CD4-positive, alpha-beta T cell treated with Interleukin-15 for 1 hour (primary cell): ENCODE data around the gene LGALS16.
"Not testable (repeated sequence)": the region's sequence is repeated elsewhere in the genome, so short reads cannot be mapped to it uniquely, and the experiment has no call there.

Experiments
- DNase-seq: peaks from one replicate; pipeline ENCODE4 v3.0.0-alpha.2; 2020

Gene LGALS16

DNA sequence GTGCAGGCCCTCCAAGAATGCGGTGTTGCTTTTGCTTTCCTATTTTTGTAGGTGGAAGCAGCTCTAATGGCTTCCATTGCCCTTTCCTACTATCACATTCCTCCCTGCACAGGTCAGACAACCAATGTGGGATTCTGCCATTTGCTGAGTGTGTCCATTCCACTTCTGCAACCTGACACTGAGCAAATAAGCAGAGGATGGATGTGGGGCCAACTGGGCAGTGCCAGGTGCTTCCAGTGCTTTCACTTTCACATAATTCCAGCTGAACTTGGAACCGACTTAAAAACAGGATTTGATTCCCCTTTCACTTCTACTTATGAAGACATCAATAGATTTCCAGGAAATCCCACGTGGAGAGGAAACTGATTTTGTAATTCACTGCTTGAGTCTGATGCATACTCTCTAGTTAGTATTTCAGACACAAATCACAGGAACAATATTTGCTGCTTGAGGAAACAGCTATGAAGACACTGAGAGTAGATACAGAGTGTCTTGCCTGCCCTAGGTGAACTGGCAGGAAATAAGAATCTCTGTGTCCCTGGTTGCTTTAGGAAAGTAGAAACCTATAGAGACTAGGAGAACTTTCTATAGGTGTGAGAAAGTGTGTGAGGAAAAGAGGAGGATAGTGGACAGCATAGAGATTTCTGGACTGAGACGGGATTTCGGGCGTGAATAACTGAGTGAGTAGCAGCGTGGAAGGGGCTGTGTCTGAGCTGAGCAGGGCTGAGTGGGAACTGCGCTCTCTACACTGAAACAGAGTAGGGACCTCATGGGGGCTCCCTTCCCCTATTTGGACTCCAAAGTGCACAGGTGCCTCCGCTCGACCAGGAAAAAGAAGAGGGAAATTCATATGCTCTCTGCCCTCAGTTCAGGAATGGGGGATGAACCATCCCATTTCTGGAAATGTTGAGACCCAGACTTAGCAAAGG, 22.5 kb downstream of the LGALS16 start:
- no peak for DNase-seq

DNA sequence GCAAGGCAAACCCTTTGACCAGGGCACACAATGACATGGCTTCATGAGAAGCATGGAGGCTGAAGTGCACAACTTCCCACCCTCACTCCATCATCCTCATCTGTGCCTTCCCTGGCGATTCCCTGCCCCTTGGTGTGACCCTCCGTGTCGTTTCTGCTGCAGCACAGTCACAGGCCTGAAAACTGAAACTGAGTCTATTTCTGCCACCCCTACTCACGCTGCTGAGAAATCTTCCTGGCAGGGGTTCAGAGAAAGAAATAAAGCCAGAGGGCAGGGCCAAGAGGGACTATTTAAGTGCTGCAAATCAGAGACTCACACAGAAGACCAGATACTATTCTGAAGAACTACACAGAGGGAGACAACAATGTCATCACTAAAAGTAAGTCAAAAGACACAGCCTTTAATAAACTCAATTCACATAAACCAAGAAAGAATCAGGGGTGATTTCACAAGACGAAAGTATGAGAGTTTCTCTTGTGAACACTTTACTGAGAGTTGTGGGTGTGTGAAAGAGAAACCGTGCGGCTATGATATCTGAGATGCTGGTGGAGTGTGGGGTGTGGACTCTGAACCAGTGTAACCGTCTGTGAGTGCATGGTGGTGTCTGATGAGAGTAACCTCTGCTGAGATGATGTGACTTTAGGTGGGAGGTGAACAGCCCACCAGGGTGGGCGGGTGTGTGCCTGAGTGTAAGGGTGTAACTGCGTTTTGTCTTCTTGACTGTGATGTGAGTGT, 23.5 kb downstream of the LGALS16 start:
- DNase-seq = no peak

DNA sequence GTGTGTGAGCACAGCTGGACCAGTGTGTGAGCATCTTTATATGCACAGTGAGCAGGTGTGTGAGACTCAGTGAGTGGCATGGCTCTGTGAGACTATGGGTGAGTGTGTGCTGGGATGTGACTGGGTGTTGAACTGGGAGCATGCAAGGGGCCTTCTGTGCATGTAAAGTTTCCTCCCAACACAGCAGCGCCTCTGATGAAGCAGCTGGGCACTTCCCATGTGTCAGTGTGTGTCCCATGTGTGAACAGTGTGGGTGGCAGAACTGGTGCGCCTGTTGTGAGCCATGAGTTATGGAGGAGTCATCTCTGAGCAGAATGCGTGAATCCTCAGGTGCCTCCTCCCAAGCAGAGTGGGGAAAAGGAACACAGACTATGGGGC, 24.1 kb downstream of the LGALS16 start:
- no peak for DNase-seq

DNA sequence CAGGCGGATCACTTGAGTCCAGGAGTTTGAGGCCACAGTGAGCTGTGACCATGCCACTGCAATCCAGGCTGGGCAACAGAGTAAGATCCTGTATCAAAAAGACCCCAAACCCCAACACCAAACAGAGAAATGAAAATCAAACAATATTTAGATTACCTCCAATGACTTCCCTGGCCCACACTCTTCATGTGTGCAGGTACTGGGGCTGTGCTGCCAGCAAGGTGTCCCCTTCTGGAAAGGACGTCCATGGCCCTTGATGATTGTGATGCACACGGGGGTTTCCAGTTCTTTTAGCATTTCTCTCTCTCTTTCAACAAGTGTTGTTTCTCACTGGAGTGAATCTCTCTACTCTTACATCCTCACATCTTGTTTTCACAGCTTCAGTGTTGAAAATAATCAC, 24.9 kb downstream of the LGALS16 start:
- DNase-seq = no peak

DNA sequence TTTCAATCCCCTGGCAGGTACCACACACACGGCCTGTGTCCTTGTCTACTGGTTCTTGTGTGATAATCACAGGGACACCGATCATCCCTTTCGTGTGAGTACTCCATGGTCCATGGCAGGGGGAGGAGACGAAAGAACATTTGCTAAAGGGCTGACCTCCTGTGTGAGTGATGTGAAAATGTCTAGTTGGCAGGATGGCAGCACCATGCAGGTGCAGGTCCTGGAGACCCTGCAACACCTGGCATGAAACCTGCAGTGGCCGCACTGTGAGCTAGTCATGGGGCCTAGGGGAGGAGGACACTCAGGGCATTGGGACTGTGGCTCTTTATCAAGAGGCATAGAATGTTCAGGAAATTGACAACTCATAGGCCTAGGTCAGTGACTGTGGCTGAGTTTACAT, 25.7 kb downstream of the LGALS16 start:
- DNase-seq = no peak

DNA sequence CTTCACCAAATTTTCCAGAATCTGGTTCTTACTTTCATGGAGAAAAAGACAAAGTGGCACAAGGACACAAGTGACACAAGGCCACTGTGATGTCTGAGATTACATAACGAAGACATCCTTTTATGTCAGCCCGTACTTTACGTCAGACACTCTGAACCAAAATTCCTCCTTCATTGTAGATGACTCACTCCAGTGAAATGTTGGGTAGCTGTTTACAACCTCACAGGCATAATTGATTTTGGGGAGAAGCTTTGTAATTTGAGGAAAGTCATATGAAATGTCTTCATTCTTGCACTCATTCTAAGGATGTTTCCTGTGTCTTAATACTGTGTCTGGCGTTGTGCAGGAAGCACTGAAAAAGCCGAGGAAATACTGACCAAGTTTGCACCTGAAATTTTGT, 28.6 kb downstream of the LGALS16 start:
- no peak for DNase-seq

DNA sequence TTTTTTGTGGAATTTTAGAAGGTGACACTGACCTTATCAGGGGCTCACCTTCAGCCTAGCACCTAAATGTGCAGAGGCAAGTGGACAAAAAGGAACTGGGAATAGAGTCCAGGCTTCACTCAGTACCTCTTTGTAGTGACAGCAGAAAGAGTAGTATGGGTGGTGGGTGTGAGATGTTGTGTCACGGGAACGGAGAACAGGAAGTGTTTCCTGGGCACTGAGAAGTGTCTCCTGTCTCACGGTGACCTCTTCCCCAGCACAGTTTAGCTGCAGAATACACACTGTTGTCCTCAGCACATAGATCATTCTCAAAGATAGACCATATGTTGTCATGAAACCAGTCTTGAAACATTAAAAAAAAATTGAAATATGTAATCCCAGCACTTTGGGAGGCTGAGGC, 31.0 kb downstream of the LGALS16 start:
- no peak for DNase-seq

DNA sequence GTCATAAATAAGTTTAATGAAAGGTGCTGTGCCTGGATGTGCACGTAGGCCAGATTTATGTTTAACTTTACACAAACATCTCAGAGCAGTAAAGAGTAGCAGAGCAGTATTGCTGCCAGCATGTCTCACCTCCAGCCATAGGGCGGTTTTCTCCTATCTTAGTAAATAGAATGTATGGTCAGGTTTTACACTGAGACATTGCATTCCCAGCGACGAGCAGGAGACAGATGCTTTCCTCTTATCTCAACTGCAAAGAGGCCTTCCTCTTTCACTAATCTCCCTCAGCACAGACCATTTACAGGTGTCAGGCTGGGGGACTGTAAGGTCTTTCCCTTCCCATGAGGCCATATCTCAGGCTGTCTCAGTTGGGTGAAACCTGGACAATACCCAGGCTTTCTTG, 32.9 kb downstream of the LGALS16 start:
- not testable (repeated sequence) for DNase-seq

DNA sequence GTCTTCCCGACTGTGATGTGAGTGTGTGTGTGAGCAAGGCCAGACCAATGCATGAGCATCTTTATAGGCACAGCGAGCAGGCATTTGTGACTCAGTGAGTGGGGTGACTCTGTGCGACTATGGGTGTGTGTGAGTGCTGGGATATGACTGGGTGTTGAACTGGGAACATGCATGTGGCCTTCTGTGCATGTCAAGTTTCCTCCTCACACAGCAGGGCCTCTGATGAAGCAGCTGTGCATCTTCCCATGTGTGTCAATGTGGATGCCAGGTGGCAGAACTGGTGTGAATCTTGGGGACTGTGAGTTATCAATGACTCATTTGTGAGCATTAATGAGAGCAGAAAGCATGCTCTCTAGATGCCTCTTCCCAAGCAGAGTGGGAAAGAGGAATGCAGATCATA, 36.5 kb downstream of the LGALS16 start:
- DNase-seq = no peak

DNA sequence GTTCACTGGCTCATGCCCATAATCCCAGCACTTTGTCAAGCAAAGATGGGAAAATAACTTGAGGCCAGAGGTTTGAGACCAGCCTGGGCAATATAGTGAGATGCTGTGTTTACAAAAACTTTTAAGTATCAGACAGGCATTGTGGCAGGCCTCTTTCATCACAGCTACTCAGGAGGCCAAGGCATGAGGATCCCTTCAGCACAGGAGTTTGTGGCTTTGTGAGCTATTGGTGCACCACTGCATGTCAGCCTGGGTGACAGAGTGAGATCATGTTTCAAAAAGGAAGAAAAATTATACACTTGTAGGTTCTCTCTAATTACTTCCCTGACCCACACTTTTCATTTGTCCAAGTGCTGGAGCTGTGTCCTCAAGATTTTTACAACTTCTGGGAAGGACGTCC, 37.1 kb downstream of the LGALS16 start:
- no peak for DNase-seq

DNA sequence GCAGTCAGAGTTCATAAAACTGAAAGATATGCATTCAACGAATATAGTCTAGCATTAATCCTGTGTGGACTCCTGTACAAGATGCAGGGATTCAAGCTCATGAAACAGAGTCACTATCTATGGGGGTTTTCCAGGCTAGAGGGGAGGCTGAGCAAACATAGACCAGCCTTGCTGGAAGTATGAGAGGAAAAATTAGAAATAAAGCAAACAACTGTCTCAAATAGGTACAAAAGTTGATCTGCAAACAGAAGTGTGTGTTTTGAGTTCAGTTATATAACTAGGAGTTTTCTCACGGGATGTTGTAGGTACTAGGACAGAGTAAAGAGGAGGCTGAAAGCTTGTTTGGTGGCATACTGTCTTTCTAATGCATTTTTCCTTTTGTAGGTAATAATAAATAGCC, 40.0 kb downstream of the LGALS16 start:
- no peak for DNase-seq

DNA sequence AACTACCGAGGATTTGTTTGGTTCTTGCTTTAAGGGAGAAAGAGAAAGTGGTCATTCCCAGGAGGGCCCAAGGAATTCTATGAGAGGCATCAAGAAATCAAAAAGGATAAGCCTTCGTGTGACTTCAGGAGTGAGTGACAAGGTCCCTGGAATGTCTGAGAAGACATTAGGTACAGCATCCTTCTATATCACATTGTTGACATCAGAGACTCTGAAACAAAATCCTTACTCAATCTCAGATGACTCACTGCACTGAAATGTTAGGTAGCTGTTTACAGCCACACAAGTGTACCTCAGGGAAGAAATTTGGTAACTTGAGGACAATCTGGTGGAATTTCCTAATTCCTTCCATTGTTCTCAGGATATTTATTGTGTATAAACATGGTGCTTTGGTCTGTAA, 40.7 kb downstream of the LGALS16 start:
- DNase-seq = no peak

DNA sequence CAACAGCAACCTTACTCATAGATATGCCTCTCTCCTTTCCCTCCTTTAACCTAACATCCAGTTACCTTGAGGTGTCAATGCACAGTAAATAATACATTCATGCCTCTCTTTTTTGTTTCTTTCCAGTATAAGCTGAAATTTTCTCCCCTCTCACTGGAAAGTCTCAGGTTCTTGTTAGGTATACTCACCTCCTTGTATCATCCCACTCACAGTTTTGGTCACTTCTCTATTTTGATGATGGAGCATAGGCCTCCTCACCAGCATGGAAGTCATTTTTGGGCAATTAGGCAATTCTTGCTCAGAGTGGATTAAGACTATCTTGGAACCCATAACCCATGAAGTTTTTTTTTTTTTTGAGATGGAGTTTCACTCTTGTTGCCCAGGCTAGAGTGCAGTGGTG, 42.8 kb downstream of the LGALS16 start:
- no peak for DNase-seq

DNA sequence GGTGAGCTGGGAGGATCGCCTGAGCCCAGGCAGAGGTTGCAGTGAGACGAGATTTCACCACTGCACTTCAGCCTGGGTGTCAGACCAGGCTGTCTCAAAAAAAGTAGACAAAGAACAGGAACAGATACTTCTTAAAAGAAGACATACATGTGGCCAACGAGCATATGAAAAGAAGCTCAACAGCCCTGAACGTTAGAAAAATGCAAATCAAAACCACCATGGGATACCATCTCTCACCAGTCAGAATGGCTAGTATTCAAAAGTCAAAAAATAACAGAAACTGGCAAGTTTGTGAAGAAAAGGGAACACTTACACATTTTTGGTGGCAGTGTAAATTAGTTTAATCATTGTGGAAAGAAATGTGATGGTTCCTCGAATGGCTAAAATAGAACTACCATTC, 45.6 kb downstream of the LGALS16 start:
- DNase-seq = no peak

DNA sequence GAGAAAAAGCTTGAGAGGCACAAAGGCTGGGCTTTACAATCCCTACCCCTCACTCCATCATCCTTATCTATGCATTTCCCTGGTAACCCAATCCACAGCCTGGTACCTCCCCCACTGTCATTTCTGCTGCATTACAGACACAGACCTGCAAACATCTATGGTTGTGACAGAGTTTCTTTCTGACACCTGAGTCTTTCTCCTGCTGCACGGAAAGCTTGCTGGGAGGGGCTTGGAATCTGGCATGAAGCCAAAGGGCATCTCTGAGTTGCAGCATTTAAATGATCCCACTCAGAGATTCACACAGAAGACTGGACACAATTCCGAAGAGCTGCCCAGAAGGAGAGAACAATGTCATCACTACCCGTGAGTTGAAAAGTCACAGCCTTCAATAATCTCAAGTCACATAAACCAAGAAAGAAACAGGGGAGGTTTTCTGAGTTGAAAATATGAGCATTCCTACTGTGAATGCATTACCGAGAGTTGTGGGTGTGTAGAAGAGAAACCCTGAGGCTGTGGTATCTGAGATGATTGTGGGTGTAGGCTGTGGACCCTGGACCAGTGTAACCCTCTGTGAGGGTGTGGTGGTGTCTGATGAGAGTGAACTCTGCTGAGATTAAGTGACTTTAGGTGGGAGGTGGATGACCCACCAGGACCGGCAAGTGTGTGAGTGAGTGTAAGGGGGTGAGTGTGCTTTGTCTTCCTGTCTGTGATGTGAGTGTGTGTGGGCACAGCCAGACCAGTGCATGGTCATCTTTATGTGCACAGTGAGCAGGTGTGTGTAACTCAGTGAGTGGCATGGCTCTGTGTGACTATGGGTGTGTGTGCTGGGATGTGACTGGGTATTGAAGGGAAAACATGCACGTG, 48.7 kb downstream of the LGALS16 start, which contains the start of gene LGALS14:
Gene LGALS14, plus strand, starts transcription at position 301 of the 864 bp plus-strand sequence. Its CDS starts 48 bp downstream, at position 349.
- no peak for DNase-seq

DNA sequence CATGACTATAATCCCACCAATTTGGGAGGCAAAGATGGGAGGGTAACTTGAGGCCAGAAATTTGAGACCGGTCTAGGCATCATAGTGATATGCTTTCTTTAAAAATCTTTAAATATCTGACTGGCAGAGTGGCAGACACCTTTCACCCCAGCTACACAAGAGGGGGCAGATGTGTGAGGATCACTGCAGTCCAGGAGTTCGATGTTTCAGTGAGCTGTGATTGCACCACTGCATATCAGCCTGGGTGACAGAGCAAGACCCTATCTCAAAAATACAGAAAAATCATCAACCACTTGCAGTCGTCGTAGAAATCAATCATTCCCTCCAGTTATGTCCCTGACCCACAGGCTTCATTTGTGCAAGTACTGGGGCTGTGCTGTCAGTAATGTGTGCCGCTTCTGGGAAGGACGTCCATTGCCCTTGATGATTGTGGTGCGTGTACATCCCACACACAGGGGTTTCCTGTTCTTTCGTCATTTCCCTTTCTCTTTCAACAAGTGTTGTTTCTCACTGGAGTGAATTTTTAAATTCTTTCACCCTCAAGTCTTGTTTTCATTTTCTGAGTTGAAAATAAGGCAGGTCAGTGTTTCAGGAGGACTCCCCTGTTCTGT, 50.0 kb downstream of the LGALS16 start:
- DNase-seq = no peak

DNA sequence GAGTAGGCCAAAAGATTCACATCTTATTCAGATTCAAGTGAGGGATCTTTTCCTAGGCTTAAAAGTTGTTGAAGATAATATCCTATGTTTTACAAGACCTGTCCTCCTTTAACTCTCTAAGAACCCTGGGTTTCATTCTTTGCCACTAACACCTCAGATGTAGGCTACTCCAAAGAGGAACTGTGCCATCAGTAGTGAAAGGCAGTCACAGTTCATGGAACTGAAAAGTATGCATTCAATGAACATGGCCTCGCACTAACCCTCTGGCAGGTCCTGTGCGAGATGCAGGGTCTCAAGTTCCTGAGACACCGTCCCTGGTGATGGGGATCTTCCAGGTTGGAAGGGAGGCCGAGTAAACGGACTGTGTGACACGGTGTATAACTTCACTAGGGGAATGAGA, 52.9 kb downstream of the LGALS16 start:
- no peak for DNase-seq

DNA sequence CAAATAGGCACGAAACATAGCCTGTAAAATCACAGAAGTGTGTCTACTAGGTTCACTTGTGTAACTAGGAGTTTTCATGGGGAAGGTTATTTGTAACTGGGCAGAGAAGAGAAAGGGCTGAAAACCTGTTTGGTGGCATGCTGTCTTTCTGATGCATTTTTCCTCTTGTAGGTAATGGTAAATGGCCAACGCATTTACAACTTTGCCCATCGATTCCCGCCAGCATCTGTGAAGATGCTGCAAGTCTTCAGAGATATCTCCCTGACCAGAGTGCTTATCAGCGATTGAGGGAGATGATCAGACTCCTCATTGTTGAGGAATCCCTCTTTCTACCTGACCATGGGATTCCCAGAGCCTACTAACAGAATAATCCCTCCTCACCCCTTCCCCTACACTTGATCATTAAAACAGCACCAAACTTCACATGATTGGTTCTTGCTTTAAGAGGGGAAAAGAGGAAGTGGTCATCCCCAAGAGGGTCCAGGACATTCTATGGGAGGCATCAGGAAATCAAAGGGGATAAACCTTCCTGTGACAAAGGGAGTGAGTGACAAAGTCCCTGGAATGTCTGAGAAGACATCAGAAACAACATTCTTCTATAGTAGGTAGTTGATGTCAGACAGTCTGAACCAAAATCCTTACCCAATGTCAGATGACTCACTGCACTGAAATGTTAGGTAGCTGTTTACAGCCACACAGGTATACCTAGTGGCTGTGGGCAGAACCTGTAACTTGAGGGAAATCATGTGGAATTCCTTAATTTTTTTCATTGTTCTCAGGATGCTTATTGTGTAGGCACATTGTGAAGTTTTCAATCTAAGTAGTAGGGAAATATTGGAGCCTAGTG, 53.5 kb downstream of the LGALS16 start:
- DNase-seq = no peak
